GM21447 (cell line): ENCODE data around the gene SPRYD4.
"Not testable (repeated sequence)": the region's sequence is repeated elsewhere in the genome, so short reads cannot be mapped to it uniquely, and the experiment has no call there.

Source experiments
- ATAC-seq: cut with Tn5 transposase; IDR thresholded peaks from one replicate; pipeline ENCODE4 v1.9.1; 2021; ENCODE audit not compliant: unreplicated experiment

SPRYD4 gene

GRCh38 chr12:56476143-56476542, 7.8 kb downstream of the SPRYD4 start:
- ATAC-seq, result no peak

GRCh38 chr12:56476972-56477432, 8.6 kb downstream of the SPRYD4 start:
- ATAC-seq, result no peak

- ATAC-seq, result no peak
Measured at GRCh38 chr12:56477521-56478225, 9.3 kb downstream of the SPRYD4 start.

- ATAC-seq, result no peak
Measured at GRCh38 chr12:56479625-56480024, 11.2 kb downstream of the SPRYD4 start.

- no peak for ATAC-seq
Measured at GRCh38 chr12:56484566-56484965, 16.2 kb downstream of the SPRYD4 start.

GRCh38 chr12:56486694-56487093, 18.3 kb downstream of the SPRYD4 start:
- no peak for ATAC-seq

GRCh38 chr12:56487448-56488040, 19.2 kb downstream of the SPRYD4 start:
- no peak for ATAC-seq

- ATAC-seq, result peak; percentile 97
Measured at GRCh38 chr12:56488041-56488955, 19.9 kb downstream of the SPRYD4 start, which contains the start of gene GLS2. Gene GLS2, minus strand, starts transcription at chr12:56488161. Its CDS starts 43 bp downstream, at chr12:56488118.

GRCh38 chr12:56490360-56490759, 22.0 kb downstream of the SPRYD4 start:
- ATAC-seq, result no peak

GRCh38 chr12:56493409-56494105, 25.2 kb downstream of the SPRYD4 start:
- not testable (repeated sequence) for ATAC-seq

GRCh38 chr12:56494106-56494415, 25.7 kb downstream of the SPRYD4 start:
- not testable (repeated sequence) for ATAC-seq

GRCh38 chr12:56494481-56494880, 26.1 kb downstream of the SPRYD4 start:
- ATAC-seq, result not testable (repeated sequence)

GRCh38 chr12:56496704-56497103, 28.3 kb downstream of the SPRYD4 start:
- not testable (repeated sequence) for ATAC-seq

GRCh38 chr12:56498126-56498902, 29.9 kb downstream of the SPRYD4 start:
- not testable (repeated sequence) for ATAC-seq

GRCh38 chr12:56499452-56499851, 31.1 kb downstream of the SPRYD4 start:
- not testable (repeated sequence) for ATAC-seq

GRCh38 chr12:56499879-56500278, 31.5 kb downstream of the SPRYD4 start:
- not testable (repeated sequence) for ATAC-seq

- ATAC-seq, result no peak
Measured at GRCh38 chr12:56510786-56511185, 42.4 kb downstream of the SPRYD4 start.

- not testable (repeated sequence) for ATAC-seq
Measured at GRCh38 chr12:56514014-56514318, 45.6 kb downstream of the SPRYD4 start.

GRCh38 chr12:56517854-56518253, 49.5 kb downstream of the SPRYD4 start:
- no peak for ATAC-seq

GRCh38 chr12:56518570-56518969, 50.2 kb downstream of the SPRYD4 start:
- no peak for ATAC-seq
